ENCODE measurements around the gene CRYBA4.
A peak's percentile ranks its signal among the peaks of the same experiment; 100 is the strongest.

The CRYBA4 gene

DNA sequence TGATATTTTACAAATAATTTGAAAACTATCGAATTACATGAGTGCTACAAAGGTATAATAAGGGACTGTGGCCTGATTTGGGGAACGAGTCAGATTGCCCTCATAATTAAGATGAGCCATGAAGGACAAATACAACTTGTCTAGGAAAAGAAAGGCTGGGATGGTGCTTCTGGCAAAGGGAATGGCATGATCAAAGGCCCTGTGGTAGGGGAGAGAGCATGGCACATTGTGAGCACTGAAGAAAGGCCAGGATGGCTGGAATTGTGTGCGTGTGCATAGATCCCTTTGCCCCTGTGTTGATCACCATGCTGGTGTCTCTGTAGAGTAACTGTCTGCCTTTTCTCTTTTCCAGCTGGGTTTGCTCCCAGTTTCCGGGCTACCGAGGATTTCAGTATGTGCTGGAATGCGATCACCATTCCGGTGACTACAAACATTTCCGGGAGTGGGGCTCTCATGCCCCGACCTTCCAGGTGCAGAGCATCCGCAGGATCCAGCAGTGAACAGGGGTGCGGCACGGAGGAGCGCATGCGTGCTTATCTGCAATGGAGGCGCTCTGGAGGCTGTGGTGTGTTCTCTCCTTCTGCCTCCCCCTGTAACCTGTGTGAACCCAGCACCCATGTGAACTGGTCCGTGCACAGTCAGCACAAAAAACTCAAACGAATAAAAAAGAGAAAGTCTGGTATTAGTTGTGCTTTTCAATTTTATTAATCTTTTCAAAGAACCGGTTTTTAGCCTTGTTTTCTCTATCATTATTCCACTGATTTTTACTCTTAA is 8.4 kb downstream of the CRYBA4 start:
- no peak for DNase-seq

DNA sequence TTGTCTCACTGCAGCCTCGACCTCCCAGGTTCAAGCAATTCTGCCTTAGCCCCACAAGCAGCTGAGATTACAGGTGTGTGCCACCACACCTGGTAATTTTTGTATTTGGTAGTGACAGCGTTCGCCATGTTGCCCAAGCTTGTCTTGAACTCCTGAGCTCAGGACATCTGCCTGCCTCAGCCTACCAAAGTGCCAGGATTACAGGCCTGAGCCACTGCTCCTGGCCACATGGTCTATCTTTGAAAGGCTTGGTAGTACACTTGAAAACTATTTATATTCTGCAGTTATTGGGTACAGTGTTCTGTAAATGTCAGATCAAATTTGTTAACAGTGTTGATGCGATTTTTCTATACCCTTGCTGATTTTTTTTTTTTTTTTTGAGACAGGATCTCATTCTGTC is 9.5 kb downstream of the CRYBA4 start:
- DNase-seq: no peak

DNA sequence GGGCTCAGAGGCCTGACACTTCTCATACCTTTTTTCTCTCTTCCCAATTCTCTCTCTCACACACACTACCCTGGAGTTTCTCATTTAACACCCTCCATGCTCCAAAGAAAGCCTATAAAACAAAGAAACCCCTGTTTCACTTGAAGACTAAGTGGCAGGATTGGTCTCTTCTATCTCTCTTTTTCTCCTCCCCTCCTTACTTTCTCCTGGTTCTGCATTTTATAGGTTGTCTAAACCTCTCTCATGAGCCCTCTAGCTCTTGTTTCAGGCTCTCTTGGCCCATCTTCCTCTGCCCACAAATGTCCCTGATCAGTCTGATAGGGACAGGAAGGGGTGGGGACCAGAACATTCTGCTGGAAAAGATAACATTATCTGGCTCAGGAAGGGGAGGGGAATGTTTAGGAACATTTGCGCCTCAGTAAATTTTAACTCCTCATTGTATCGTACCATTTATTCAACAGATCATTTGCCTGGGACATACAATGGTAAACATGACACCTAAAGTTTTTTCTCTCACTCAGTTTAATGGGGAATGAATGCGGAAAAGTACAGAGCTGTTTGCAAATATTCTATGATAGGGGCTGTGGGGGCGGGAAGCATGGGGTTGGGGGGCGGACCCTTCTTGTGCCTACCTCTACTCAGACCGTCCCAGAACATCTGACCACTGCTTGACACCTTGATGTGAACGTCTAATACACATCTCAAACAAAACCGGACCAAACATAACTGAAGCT is 10.8 kb downstream of the CRYBA4 start:
- DNase-seq: no peak

DNA sequence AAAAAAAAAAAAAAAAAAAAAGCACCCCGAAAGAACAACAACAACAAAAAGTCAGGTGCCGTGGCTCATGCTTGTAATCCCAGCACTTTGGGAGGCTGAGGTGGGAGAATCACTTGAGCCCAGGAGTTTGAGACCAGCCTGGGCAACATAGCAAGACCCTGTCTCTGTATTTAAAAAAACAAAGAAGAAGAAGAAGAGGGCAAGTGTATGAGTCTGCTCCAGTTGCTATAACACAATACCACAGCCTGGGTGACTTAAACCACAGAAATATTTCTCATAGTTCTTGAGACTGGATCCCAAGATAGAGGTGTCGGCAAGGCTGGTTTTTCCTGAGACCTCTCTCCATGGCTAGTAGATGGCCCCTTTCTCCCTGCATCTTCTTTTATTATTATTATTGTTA is 12.4 kb downstream of the CRYBA4 start:
- DNase-seq: no peak

DNA sequence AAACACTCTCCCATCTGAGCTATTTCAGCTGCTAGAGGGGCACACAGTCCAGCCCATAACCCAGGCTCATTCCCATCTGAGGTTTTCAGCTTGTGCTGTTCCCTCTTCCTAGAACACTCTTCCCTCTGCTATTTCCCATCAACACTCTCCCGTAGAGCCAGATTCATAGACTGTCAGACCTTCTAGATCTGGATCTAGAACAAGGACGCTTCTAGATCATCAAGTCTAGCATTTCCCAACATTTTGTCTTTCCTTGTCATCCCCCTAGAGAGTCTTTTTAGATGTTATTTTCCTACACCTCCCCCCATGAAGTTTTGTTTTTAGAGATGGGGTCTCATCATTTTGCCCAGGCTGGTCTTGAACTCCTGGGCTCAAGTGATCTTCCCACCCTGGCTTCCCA is 13.4 kb downstream of the CRYBA4 start:
- no peak for DNase-seq

DNA sequence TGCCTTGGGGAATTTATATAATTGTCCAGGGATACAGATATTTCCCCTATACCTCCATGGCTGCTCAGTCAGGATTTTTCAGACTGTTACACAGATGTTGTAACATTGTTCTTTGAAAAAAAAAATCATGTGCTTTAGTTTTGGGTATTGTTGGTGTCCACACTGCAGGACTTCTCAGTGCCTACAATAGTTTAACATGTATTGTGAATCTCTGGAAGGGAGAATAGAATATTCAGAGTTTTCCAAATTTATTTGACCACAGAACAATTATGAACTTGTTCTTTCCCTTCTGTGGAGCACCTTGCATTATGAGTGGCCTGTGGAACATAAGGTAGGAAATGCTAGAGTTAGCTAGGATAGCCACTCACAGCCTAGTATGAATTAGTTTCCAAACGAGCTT is 14.5 kb downstream of the CRYBA4 start:
- no peak for DNase-seq

DNA sequence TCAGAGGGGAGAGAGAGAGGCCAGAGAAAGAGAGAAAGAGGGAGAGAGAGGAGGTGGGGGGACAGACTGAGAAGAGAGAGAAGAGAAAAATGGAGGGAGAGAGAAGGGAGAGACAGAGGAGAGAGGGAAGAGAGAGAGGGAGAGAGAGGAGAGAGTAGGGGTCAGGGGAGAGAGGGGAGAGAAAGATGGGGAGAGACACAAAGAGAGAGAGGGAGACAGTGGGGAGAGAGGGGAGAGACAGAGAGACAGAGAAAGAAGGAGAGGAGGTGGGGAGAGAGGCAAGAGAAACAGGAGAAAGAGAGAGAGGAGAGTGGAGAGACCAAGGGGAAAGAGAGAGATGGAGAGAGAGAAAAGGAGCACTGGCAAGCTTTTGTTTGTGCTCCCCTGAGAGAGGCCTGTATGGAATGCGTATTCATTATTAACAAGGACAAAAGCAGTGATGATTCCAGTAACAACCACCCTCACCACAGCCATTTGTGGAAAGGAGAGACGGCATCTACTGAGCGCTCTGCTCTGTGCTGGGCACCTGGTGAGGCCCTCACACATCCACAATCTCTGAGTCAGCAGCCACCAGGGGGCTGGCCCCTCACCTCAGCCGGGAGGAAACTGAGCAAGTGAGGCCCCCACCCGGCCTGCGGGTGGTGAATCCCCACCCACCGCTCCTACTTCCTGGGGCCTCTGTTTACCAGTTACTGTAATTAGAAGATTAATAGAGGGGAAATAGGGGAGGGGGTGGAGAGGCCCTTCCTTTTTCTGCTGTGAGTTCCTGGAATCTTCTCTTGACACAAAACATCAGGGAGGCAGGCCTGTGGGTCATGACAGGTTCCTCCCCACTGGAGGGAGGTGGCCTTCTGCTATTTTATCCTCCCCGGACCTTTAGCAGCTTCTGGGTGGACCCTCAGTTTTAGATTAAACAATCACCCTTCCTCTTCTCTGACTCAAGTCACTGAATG is 21.0 kb downstream of the CRYBA4 start:
- no peak for DNase-seq

DNA sequence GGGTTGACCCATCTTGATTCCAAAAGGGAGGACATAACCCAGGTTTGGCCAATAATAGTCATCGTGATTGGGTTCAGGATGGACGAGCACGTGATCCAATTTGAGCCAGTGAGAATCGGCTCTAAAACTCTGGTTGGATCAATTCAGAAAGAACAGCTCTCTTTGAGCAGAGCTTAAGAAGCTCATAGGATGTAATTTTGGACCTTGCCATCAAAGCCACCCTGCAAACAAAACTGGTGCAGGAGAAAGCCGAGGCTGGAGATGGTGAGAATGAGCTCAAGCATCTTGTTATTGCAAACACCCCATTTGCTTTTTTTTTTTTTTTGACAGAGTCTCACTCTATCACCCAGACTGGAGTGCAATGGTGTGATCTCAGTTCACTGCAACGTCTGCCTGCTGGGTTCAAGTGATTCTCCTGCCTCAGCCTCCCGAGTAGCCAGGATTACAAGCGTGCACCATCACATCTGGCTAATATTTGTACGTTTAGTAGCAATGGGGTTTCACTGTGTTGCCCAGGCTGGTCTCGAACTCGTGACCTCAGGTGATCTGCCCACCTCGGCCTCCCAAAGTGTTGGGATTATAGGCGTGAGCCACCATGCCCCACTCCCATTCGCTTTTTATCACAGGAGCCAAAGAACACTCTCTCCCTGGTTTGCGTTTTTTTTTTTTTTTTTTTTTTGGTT is 21.8 kb downstream of the CRYBA4 start:
- no peak for DNase-seq

DNA sequence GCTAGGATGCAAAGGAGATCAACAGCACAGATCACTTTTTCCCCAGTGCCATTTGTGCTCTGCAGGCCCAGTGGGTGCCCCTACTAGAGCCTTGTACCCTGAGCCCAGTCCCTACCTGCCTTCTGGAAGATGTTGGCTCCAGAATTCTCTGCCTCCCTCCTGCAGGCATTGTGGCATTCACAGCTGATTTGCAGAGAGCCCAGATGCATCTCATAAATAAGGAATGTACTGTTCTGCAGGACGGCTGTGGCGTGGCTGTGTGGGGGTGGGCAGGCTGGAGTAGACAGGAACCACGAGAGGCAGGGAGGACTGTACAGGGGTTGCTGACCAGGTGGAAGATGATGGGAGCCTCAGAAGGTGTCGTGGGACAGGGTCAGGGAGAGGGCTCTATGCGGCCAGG is 24.4 kb downstream of the CRYBA4 start:
- no peak for DNase-seq

DNA sequence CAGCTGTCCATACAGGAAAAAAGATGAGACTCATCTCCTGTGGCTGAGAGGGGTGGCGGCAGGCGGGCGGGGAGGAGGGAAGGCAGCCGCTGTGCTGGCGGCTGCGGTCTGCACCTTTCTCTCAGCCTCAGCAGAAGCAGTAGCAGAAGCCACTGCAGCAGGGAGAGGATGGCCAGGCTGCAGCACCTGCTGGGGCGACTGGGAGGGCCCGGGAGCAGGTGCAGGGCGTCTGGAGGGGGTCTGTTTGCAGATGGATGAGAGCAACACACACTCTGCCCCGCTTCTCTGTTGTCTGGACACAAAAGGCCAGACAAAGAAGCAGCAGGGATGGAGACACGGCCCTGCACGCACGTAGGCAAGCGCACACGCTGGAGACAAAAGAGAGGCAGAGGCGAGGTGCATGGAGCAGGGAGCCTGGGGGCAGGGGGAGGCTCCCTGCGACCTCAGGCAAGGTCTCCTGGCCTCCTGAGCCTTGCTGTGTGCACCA is 26.3 kb downstream of the CRYBA4 start:
- DNase-seq: no peak

DNA sequence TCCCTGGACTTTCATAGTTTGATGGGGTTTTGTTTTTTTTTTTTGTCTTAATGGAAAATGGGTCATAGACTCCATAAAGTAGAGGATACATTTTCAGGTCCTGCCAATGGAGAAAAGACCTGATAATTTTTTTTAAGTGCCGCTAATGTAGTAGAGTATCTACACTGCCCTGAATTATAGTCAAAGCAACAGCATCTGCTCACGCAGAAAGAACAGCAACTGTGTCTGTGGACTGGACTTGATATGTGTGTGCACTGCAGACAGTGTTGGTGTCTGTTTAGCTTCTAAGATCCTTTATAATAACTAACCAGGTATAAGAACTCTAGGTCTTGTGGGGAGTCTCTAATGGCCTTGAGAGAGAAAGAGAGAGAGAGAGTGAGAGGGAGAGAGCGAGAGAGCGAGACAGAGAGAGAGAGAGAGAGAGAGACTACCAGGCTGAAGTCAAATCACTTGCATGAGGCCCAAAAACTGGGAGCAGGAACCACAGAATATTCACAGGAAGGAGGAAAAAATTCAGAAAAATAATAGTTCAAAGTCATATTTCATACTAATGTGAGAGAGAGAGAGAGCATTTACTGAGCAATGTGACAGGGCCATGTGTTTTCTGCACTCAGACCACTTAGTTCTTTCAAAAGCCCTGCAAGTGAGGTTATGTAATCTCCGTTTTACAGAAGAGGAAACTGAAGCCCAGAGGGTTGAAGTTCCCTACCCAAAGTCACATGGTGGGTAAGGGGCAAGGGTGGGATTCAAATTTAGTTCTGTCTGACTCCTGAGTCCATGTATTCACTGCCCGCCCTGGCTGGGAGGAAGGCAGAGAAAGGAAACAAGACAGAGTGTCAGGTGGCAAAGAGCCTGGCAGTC is 27.0 kb downstream of the CRYBA4 start:
- no peak for DNase-seq

DNA sequence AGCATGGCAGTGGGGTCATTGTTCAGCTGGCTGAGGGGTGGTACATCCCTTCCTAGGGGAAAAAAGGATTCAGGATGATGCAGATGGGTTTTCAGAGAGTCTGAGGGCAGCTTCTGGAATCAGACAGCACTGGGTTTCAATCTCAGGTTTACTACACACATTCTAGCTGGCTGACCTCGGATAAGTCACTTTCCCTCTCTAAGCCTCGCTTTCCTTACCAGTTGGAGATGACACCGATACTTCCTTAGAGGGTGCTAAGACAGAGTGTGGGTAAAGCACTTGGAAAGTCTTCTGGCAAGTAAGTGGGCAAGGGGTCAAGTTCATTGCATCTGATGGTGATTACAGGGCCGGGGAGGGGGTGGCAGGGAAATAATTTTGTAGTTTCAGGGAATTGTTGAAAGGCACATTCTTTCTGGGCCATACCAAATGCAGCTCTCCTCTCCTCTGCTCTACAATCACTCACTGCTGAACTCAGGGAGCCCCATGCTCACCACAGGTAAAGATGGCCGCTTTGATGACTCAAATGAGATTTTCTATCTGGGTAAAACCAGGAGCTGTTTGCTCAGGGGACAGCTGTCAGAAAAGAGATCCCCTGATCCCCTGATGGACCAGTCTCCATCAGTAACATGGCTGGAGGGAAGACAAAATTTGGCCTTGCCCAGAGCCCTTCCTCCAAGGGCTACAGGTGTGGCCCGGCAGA is 29.1 kb downstream of the CRYBA4 start:
- no peak for DNase-seq

DNA sequence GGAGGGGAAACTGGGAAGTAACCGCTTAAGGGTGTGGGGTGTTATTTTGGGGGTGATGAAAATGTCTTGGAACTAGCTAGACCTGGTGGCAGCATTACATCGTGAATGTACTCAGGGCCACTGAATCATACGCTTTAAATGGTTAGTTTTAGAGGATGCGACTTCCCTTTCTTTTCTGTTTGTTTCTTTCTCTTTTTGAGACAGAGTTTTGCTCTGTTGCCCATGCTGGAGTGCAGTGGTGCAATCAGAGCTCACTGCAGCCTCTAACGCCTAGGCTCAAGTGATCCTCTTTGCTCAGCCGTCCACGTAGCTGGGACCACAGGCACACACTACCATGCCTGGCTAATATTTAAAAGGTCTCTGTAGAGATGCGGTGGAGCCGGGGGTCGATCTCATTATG is 30.1 kb downstream of the CRYBA4 start:
- no peak for DNase-seq

DNA sequence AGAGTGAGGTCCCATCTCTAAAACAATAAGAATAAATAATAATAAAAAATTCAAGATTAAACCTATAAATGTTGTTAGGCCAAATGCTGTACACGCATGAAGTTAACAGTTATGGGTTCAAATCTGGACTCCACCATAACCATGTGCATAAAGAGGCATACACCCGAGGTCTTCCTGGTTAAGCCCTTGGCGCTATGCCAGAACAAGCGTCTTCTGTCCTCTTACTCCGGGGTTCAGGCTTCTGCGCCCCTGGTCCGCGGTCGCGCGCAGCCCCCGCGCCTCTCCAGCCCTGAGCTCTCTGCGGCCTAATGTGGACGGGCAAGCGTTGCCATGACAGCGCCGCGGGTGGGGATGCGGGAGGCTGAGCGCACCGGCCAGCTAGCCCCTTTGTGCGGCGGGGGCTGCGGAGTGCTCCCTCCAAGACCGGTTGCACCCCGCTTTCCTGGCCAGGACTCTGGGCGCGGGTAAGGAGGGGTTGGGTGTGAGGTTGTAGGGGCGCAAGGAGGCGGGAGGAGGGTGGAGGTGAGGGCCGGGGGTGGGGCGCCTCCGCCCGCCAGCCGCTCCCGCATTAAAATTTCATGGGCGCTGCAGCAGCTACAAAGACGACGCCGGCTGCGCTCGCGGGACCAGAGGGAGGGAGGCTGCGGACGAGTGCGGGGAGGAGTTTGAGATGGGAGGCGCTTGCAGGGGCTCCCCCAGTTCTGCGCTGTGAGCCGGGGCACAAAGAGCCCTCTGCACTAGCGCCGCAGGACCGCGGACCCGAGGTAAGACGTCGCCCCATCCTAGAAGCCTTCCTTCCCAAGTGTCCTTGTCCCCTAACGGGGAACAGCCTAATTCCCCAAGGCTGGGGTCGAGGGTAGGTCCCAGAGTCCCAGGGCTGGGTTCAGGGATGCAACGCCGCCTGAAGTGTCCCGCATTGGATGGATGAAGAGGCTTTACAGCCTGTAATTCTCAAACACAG is 35.4 kb downstream of the CRYBA4 start, which contains the start of gene MIAT:
Gene MIAT (plus strand): TSS at position 698 of the 961 bp plus-strand sequence.
- DNase-seq: no peak

DNA sequence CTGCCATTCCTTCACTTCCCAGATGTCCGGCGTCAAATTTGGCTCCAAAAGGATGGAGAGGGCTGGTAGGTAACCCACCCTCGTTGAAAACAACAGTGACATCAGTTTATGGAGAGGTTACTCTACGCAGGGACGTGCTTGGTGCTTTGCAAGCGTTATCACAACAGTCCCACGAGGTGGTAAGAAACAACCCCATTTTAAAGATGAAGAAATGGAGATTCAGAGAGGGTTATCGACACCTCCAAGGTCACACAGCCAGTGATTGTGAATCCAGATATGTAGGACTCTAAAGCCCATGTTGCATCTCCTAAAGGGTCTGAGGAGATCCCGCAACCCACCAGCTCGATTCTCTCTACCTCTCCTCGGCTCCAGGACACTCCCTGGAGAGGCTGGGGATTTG is 36.4 kb downstream of the CRYBA4 start:
- no peak for DNase-seq

DNA sequence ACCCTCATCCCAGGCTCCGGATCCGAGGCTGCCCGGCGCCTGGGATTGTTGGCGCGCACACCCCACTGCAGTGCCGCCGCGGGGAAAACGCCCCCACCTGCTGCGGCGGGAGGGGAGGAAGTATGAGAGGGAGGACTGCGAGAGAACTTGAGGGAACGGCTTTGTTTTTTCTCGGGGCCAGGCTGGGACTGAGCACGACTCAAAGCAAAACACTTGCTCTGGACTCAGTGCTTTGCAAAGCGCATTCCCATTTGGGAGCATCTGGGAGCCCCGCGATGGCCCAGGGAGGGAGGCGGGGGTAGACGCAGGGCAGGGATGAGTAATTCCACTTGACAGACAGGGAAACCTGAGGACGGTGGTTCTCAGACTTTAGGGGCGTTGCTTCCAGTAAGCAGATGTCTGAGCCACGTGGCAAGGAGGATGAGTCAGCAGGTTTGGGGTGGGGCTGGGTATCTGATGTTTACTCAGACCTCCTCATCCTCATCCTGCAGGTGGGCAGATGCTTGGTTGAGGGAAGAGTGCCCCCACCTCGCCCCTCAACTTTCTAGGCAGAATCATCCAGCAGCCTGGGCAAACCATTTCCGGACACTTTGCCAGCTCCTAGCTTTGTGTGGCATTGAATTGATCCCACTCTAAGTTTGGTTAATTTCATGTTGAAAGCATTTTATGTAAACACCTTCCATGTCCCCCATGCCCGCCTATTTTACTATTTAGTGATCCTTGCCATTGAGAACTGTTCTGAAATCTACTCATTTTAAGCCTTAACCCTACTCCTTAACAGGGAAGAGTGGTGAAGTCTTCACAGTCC is 37.1 kb downstream of the CRYBA4 start:
- DNase-seq: peak; percentile 81

DNA sequence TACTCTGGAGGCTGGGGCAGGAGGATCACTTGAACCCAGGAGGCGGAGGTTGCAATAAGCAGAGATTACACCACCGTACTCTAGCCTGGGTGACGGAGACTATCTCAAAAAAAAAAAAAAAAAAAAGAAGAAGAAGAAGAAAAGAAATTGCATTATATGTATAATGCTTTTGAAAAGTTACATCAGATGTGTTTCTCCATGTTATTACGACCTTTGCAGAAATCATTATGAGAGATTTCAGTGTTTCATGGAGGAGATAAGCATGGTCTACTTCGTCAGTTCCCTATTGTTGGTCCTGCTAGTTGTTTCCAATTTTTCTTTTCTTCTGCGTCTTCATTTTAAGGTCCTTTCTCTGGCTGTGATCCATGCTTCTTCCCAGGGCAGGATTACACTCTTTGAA is 38.6 kb downstream of the CRYBA4 start:
- DNase-seq: no peak

DNA sequence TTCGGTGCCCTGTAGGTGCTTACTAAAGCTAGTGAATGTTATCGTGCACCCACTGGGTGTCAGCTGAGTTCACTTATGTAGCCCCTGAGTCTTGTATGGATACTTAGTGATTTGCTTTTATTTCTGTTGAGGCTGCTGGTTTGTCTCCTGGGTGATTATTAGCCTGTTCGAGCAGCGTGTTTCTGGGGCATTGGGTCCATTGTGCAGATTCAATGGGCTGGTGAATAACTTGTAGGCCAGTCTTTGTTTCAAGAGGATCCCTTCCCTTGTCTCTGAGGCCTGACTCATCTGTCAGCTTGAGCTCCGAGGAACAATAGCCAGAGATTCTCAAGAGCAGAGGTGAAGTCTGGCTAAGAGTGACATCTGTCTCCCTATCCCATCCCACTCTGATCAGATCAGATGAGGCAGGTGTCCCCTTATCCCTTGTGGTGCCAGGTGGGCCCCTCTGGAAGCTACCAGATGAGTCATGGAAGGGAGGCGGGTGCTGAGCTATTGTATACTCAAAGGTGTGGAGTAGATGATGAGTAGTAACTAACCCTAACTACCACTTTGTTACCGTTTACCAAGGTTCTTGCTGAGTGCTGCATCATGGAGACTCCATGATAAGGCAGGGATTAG is 39.3 kb downstream of the CRYBA4 start:
- no peak for DNase-seq

Measured in NCI-H1694 (cell line).